HEK293 (cell line): ENCODE data around the gene SPRED3.

Experiments
- GFI1B ChIP-seq: fragments of 450-650 bp; formaldehyde crosslinking; IDR thresholded peaks from 2 replicates; pipeline ENCODE4 v1.5.1; 2016; ENCODE audit warnings: missing biosample characterization, missing genetic modification characterization
- HOXA7 ChIP-seq: sonication (generic); formaldehyde crosslinking; IDR thresholded peaks from 2 replicates; pipeline ENCODE4 v1.8.1; 2022; ENCODE audit warnings: missing genetic modification reagents, borderline replicate concordance
- PRDM6 ChIP-seq: fragments of 450-650 bp; formaldehyde crosslinking; IDR thresholded peaks from 2 replicates; pipeline ENCODE4 v1.5.1; 2017; ENCODE audit warnings: missing biosample characterization, missing genetic modification characterization
- REST ChIP-seq: fragments of 450-650 bp; formaldehyde crosslinking; IDR thresholded peaks from 2 replicates; pipeline ENCODE4 v1.5.1; 2016; ENCODE audit warnings: missing biosample characterization, missing genetic modification characterization
- SP2 ChIP-seq: fragments of 450-650 bp; formaldehyde crosslinking; IDR thresholded peaks from 2 replicates; pipeline ENCODE4 v1.5.1; 2016; ENCODE audit warnings: missing biosample characterization, missing genetic modification characterization
- ZBTB48 ChIP-seq: fragments of 450-650 bp; formaldehyde crosslinking; IDR thresholded peaks from 2 replicates; pipeline ENCODE4 v1.5.1; 2016; ENCODE audit warnings: missing biosample characterization, missing genetic modification characterization
- ZFHX2 ChIP-seq: fragments of 450-650 bp; formaldehyde crosslinking; conservative IDR thresholded peaks from 2 replicates; pipeline ENCODE4 v1.5.1; 2016; ENCODE audit warnings: missing biosample characterization, missing genetic modification characterization
- ZNF23 ChIP-seq: fragments of 450-650 bp; formaldehyde crosslinking; IDR thresholded peaks from 2 replicates; pipeline ENCODE4 v1.5.1; 2016; ENCODE audit warnings: missing biosample characterization, missing genetic modification characterization, borderline replicate concordance
- ZNF248 ChIP-seq: fragments of 450-650 bp; formaldehyde crosslinking; IDR thresholded peaks from 2 replicates; pipeline ENCODE4 v1.5.1; 2017; ENCODE audit warnings: missing biosample characterization, missing genetic modification characterization
- ZNF37A ChIP-seq: fragments of 450-650 bp; IDR thresholded peaks from 2 replicates; pipeline ENCODE4 v1.5.1; 2018; ENCODE audit warnings: missing biosample characterization, missing genetic modification characterization
- ZNF398 ChIP-seq: fragments of 450-650 bp; formaldehyde crosslinking; IDR thresholded peaks from 2 replicates; pipeline ENCODE4 v1.5.1; 2017; ENCODE audit warnings: missing biosample characterization, missing genetic modification characterization
- ZNF610 ChIP-seq: fragments of 450-650 bp; formaldehyde crosslinking; IDR thresholded peaks from 2 replicates; pipeline ENCODE4 v1.5.1; 2016; ENCODE audit warnings: missing biosample characterization, missing genetic modification characterization, borderline replicate concordance
- ZNF658 ChIP-seq: fragments of 450-650 bp; formaldehyde crosslinking; IDR thresholded peaks from 2 replicates; pipeline ENCODE4; 2016; ENCODE audit warnings: missing biosample characterization, missing genetic modification characterization
- TF ChIP-seq, protein P1 (sequence below): fragments of 450-650 bp; formaldehyde crosslinking; IDR thresholded peaks from 2 replicates; pipeline ENCODE4 v1.5.1; 2016; ENCODE audit warnings: missing biosample characterization, missing genetic modification characterization, borderline replicate concordance
- TF ChIP-seq, protein P2 (sequence below): fragments of 450-650 bp; formaldehyde crosslinking; IDR thresholded peaks from 2 replicates; pipeline ENCODE4 v1.5.1; 2016; ENCODE audit warnings: missing biosample characterization, missing genetic modification characterization
- TF ChIP-seq, protein P3 (sequence below): fragments of 450-650 bp; formaldehyde crosslinking; IDR thresholded peaks from 2 replicates; pipeline ENCODE4 v1.5.1; 2016; ENCODE audit warnings: missing biosample characterization, missing genetic modification characterization
- TF ChIP-seq, protein P4 (sequence below): fragments of 450-650 bp; formaldehyde crosslinking; IDR thresholded peaks from 2 replicates; pipeline ENCODE4 v1.5.1; 2016; ENCODE audit warnings: missing biosample characterization, missing genetic modification characterization
- TF ChIP-seq, protein P5 (sequence below): fragments of 450-650 bp; formaldehyde crosslinking; optimal IDR thresholded peaks from 2 replicates; pipeline ENCODE3; 2016; ENCODE audit warnings: missing biosample characterization, mild to moderate bottlenecking, missing genetic modification characterization
- TF ChIP-seq, protein P6 (sequence below): fragments of 450-650 bp; formaldehyde crosslinking; IDR thresholded peaks from 2 replicates; pipeline ENCODE4 v1.5.1; 2016; ENCODE audit warnings: missing biosample characterization, missing genetic modification characterization, low read depth

The SPRED3 gene

DNA sequence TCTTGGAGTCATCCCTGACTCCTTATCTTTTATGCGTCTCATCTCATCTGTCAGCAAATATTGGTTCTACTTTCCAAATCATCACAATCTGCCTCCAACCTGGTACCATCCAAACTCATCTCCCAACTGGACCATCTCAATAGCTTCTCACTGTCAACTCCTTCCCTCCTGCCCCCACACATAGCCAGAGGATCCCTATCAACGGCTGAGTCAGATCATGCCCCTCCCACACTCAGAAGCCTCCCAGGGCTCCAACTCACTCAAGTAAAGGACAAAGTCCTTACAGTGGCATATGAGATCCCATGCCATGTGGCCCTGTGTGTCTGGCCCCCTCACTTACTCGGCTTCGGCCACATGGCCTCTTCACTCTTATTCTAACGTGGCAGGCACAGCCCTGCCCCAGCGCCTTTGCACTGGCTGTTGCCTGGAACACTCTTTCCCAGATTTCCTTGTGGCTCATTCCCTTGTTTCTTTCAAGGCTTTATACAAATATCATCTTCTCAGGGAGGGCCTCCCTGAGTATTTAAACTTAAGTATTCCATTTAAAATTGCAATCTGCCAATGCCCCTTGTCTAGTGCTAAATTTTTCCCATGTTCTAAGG is 4.3 kb downstream of the SPRED3 start (continued):
- TF ChIP-seq ZNF610 (tag by site-specific recombination): no peak
- TF ChIP-seq, protein P1, sequence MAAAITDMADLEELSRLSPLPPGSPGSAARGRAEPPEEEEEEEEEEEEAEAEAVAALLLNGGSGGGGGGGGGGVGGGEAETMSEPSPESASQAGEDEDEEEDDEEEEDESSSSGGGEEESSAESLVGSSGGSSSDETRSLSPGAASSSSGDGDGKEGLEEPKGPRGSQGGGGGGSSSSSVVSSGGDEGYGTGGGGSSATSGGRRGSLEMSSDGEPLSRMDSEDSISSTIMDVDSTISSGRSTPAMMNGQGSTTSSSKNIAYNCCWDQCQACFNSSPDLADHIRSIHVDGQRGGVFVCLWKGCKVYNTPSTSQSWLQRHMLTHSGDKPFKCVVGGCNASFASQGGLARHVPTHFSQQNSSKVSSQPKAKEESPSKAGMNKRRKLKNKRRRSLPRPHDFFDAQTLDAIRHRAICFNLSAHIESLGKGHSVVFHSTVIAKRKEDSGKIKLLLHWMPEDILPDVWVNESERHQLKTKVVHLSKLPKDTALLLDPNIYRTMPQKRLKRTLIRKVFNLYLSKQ (tag by site-specific recombination): no peak
- no peak for TF ChIP-seq ZNF23 (tag by site-specific recombination)
- no peak for TF ChIP-seq REST (tag by site-specific recombination)
- TF ChIP-seq, protein P2, sequence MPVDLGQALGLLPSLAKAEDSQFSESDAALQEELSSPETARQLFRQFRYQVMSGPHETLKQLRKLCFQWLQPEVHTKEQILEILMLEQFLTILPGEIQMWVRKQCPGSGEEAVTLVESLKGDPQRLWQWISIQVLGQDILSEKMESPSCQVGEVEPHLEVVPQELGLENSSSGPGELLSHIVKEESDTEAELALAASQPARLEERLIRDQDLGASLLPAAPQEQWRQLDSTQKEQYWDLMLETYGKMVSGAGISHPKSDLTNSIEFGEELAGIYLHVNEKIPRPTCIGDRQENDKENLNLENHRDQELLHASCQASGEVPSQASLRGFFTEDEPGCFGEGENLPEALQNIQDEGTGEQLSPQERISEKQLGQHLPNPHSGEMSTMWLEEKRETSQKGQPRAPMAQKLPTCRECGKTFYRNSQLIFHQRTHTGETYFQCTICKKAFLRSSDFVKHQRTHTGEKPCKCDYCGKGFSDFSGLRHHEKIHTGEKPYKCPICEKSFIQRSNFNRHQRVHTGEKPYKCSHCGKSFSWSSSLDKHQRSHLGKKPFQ (tag by site-specific recombination): no peak
- TF ChIP-seq, protein P3, sequence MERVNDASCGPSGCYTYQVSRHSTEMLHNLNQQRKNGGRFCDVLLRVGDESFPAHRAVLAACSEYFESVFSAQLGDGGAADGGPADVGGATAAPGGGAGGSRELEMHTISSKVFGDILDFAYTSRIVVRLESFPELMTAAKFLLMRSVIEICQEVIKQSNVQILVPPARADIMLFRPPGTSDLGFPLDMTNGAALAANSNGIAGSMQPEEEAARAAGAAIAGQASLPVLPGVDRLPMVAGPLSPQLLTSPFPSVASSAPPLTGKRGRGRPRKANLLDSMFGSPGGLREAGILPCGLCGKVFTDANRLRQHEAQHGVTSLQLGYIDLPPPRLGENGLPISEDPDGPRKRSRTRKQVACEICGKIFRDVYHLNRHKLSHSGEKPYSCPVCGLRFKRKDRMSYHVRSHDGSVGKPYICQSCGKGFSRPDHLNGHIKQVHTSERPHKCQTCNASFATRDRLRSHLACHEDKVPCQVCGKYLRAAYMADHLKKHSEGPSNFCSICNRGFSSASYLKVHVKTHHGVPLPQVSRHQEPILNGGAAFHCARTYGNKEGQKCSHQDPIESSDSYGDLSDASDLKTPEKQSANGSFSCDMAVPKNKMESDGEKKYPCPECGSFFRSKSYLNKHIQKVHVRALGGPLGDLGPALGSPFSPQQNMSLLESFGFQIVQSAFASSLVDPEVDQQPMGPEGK (tag by site-specific recombination): no peak
- peak; percentile 18; the same call in 1 of the 2 replicates for TF ChIP-seq ZNF398 (tag by site-specific recombination)
- no peak for TF ChIP-seq PRDM6 (tag by site-specific recombination)
- TF ChIP-seq, protein P4, sequence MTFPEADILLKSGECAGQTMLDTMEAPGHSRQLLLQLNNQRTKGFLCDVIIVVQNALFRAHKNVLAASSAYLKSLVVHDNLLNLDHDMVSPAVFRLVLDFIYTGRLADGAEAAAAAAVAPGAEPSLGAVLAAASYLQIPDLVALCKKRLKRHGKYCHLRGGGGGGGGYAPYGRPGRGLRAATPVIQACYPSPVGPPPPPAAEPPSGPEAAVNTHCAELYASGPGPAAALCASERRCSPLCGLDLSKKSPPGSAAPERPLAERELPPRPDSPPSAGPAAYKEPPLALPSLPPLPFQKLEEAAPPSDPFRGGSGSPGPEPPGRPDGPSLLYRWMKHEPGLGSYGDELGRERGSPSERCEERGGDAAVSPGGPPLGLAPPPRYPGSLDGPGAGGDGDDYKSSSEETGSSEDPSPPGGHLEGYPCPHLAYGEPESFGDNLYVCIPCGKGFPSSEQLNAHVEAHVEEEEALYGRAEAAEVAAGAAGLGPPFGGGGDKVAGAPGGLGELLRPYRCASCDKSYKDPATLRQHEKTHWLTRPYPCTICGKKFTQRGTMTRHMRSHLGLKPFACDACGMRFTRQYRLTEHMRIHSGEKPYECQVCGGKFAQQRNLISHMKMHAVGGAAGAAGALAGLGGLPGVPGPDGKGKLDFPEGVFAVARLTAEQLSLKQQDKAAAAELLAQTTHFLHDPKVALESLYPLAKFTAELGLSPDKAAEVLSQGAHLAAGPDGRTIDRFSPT (tag by site-specific recombination): no peak
- TF ChIP-seq ZFHX2 (tag by site-specific recombination): peak; percentile 93
- no peak for TF ChIP-seq GFI1B (tag by site-specific recombination)
- TF ChIP-seq ZNF248 (tag by site-specific recombination): no peak
- TF ChIP-seq, protein P5, sequence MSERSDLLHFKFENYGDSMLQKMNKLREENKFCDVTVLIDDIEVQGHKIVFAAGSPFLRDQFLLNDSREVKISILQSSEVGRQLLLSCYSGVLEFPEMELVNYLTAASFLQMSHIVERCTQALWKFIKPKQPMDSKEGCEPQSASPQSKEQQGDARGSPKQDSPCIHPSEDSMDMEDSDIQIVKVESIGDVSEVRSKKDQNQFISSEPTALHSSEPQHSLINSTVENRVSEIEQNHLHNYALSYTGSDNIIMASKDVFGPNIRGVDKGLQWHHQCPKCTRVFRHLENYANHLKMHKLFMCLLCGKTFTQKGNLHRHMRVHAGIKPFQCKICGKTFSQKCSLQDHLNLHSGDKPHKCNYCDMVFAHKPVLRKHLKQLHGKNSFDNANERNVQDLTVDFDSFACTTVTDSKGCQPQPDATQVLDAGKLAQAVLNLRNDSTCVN (tag by site-specific recombination): no peak
- TF ChIP-seq, protein P6, sequence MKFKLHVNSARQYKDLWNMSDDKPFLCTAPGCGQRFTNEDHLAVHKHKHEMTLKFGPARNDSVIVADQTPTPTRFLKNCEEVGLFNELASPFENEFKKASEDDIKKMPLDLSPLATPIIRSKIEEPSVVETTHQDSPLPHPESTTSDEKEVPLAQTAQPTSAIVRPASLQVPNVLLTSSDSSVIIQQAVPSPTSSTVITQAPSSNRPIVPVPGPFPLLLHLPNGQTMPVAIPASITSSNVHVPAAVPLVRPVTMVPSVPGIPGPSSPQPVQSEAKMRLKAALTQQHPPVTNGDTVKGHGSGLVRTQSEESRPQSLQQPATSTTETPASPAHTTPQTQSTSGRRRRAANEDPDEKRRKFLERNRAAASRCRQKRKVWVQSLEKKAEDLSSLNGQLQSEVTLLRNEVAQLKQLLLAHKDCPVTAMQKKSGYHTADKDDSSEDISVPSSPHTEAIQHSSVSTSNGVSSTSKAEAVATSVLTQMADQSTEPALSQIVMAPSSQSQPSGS (tag by site-specific recombination): no peak
- peak; percentile 79 for TF ChIP-seq ZBTB48
- TF ChIP-seq SP2: no peak
- no peak for TF ChIP-seq ZNF658
- TF ChIP-seq HOXA7: no peak
- no peak for TF ChIP-seq ZNF37A (tag by site-specific recombination)
